PC-3 (cell line): ENCODE measurements around the gene USP17L13.
"Not testable (repeated sequence)": the region's sequence is repeated elsewhere in the genome, so short reads cannot be mapped to it uniquely, and the experiment has no call there.

Experiments used
- CTCF ChIP-seq: fragments of 300-600 bp; sonication (generic); conservative IDR thresholded peaks from 2 replicates; pipeline ENCODE4 v1.5.1; 2017; ENCODE audit warnings: antibody characterized with exemption, low read depth, mild to moderate bottlenecking, low read length
- EZH2 ChIP-seq: fragments of 300-600 bp; sonication (generic); IDR thresholded peaks from one replicate; pipeline ENCODE4 v1.6.1; 2017; ENCODE audit warnings: antibody characterized with exemption, mild to moderate bottlenecking, low read length; ENCODE audit not compliant: unreplicated experiment
- EZH2phosphoT487 ChIP-seq: fragments of 300-600 bp; sonication (generic); IDR thresholded peaks from 2 replicates; pipeline ENCODE4 v1.6.1; 2018; ENCODE audit warnings: mild to moderate bottlenecking, antibody characterized with exemption, low read length, borderline replicate concordance

DNA sequence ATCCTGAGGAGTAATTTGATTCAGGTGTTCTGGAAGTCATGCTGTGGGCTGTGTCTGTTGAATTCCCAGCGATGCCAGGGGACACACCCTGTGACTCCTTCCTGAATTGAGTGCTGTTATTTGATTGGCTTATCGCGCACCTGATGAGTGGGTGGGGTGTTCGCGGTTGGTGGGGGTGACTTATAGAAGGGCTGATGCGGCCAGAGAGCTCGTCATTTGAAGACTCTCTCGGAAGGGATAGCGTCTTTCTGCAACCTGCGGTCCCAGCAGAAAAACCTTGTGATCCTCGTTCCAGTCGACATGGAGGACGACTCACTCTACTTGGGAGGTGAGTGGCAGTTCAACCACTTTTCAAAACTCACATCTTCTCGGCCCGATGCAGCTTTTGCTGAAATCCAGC, 42.6 kb downstream of the USP17L13 start, which contains the start of gene USP17L22:
- not testable (repeated sequence) for TF ChIP-seq CTCF, EZH2, EZH2phosphoT487
